Sciatic nerve (tissue), 2 donors: ENCODE data around the gene TMOD1. TPM values are rescaled to one million over a fixed set of nuclear protein-coding genes. Genes with fewer than 3 reads are reported as not detected.
A peak's percentile ranks its signal among the peaks of the same experiment; 100 is the strongest.
"Not testable (repeated sequence)": the region's sequence is repeated elsewhere in the genome, so short reads cannot be mapped to it uniquely, and the experiment has no call there.

Source experiments
- ATAC-seq: fragments of 200-7000 bp; cut with Tn5 transposase; one replicate; pipeline ENCODE4 v1.9.1; 2020; ENCODE audit warnings: mild to moderate bottlenecking, moderate library complexity
- DNase-seq: peaks from one replicate; pipeline ENCODE4 v3.0.0-alpha.2; 2020; ENCODE audit warnings: low spot score
- intact Hi-C: fragments of 100-400 bp; cut with DNase I; formaldehyde crosslinking; loops from one replicate; pipeline ENCODE4 v1.14.2; 2022
- total RNA-seq: library from RNA; stranded (reverse); fragmentation: NEBNext Ultra II Directional; extraction: Animal tissue kit (Norgen Biotek cat#: 25700); gene quantifications from one replicate; pipeline ENCODE4 v1.2.1, GENCODE V29; 2021
- donor health status: DM: no; HTN: no; CAD: no.
- donor health status: DM: no; HTN: no; CAD: no.

The TMOD1 gene
- 25.3 TPM for total RNA-seq

- intact Hi-C loops: no loop called here
- DNase-seq (peak; percentile 81), ATAC-seq (peak; percentile 64)
Measured at GRCh38 chr9:97501177-97501971, at the start of gene TMOD1. Gene TMOD1, plus strand, starts transcription at chr9:97501666. Its CDS starts 22,523 bp downstream, at chr9:97524189.

- ATAC-seq, intact Hi-C loops, DNase-seq: not testable (repeated sequence)
Measured at GRCh38 chr9:97453573-97453972, 47.9 kb upstream of the TMOD1 start.

GRCh38 chr9:97456841-97457240, 44.6 kb upstream of the TMOD1 start:
- DNase-seq, ATAC-seq, intact Hi-C loops: not testable (repeated sequence)

- DNase-seq (no peak), ATAC-seq (no peak)
- intact Hi-C loops: no loop called here
Measured at GRCh38 chr9:97459326-97459725, 42.1 kb upstream of the TMOD1 start.

- intact Hi-C loops: no loop called here
- no peak for DNase-seq
- no peak for ATAC-seq
Measured at GRCh38 chr9:97462159-97462558, 39.3 kb upstream of the TMOD1 start.

GRCh38 chr9:97462914-97463313, 38.6 kb upstream of the TMOD1 start:
- DNase-seq (no peak), ATAC-seq (no peak)
- intact Hi-C loops: no loop called here

- intact Hi-C loops: loop anchor here (2.0 kb wide), 1 partner anchor 130 kb away; no protein-coding TSS in a partner anchor
- DNase-seq (peak; percentile 81), ATAC-seq (peak; percentile 98)
Measured at GRCh38 chr9:97468658-97469448, 32.6 kb upstream of the TMOD1 start.

GRCh38 chr9:97470076-97470475, 31.4 kb upstream of the TMOD1 start:
- DNase-seq (no peak), ATAC-seq (no peak)
- intact Hi-C loops: no loop called here

GRCh38 chr9:97473717-97474116, 27.7 kb upstream of the TMOD1 start:
- DNase-seq: no peak
- intact Hi-C loops: no loop called here
- ATAC-seq: no peak

- intact Hi-C loops: no loop called here
- DNase-seq (no peak), ATAC-seq (no peak)
Measured at GRCh38 chr9:97474372-97474925, 27.0 kb upstream of the TMOD1 start.

- intact Hi-C loops: no loop called here
- ATAC-seq (no peak), DNase-seq (no peak)
Measured at GRCh38 chr9:97475059-97475458, 26.4 kb upstream of the TMOD1 start.

GRCh38 chr9:97478301-97478981, 23.0 kb upstream of the TMOD1 start:
- DNase-seq: no peak
- intact Hi-C loops: no loop called here
- ATAC-seq: no peak

- ATAC-seq (peak; percentile 38), DNase-seq (no peak)
- intact Hi-C loops: no loop called here
Measured at GRCh38 chr9:97479496-97480159, 21.8 kb upstream of the TMOD1 start.

GRCh38 chr9:97480174-97480573, 21.3 kb upstream of the TMOD1 start:
- intact Hi-C loops: no loop called here
- ATAC-seq: no peak
- DNase-seq: no peak

- DNase-seq (no peak), ATAC-seq (no peak)
- intact Hi-C loops: no loop called here
Measured at GRCh38 chr9:97480749-97481148, 20.7 kb upstream of the TMOD1 start.

GRCh38 chr9:97484134-97484533, 17.3 kb upstream of the TMOD1 start:
- DNase-seq (no peak), ATAC-seq (no peak)
- intact Hi-C loops: no loop called here

GRCh38 chr9:97487107-97487506, 14.4 kb upstream of the TMOD1 start:
- no peak for ATAC-seq
- intact Hi-C loops: no loop called here
- no peak for DNase-seq

GRCh38 chr9:97487861-97488260, 13.6 kb upstream of the TMOD1 start:
- no peak for ATAC-seq
- intact Hi-C loops: no loop called here
- no peak for DNase-seq
